ENCODE data around the gene CSH1. TPM values are rescaled to one million over a fixed set of nuclear protein-coding genes. Genes with fewer than 3 reads are reported as not detected.

CSH1 gene
- polyA plus RNA-seq, 1 of the 3 experiments (the other 2 are of a cell fraction) = not detected

DNA sequence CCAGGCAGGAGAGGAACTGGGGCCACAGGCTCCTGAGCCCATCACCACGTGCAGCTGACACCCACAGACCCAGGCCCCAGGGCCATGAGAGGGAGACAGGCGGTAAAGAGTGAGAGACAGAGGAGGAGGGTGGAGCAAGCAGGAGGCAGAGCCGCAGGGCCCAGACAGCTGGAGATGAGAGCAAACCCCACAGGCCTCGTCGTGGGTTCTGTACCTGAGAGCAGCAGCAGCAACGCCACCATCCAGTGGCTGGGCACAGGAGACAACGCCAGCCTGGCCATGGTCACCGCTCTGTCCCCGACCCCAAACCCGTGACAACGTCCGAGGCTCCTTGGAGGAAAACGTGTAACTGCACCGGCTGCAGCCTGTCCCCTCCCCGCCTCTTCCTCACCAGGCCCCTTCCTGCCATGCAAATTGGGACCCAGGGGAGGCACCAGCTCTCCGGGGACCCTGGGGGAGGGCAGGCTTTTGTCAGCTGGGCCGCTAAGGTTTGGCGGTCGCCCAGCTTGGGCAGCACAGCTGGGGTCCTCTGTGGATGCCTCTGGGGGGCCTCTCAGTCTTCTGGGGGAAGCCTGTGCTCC is 35.7 kb upstream of the CSH1 start, which contains the start of gene CD79B:
CD79B (minus strand) TSS at position 351 of the 581 bp plus-strand sequence; CDS start at position 281, 70 bp downstream.
- H3K4me3 ChIP-seq (ENCODE audit: low read depth in 2 of 2, low read length in 1 of 2) = no peak within 1 kb of the TSS
- H3K9me3 ChIP-seq = no peaks in the 10 kb centered on the region
- POLR2A ChIA-PET = no interaction called here
- no peaks in the 10 kb centered on the region for H3K79me2 ChIP-seq (ENCODE audit: insufficient read depth)
- H3F3A ChIP-seq (replicated peaks; ENCODE audit: insufficient read depth) = no peaks in the 10 kb centered on the region
- H3K27ac ChIP-seq (ENCODE audit: low read depth in 2 of 2, low read length in 1 of 2) = no peak within 1 kb of the TSS
- H3K9ac ChIP-seq = no peak within 1 kb of the TSS
- no peak within 1 kb of the TSS for H2AFZ ChIP-seq (ENCODE audit: low read depth)
- H3K36me3 ChIP-seq (replicated peaks in 1 of 2; ENCODE audit: control insufficient read depth in 1 of 2, insufficient read depth in 2 of 2, low read length in 1 of 2) = no peaks in the 10 kb centered on the region
- H4K20me1 ChIP-seq (ENCODE audit: insufficient read depth) = no peaks in the 10 kb centered on the region
- CTCF ChIA-PET = interaction anchor here (0.9 to 8.8 kb wide), 8 partner anchors 9 to 350 kb away, joined by 3 to 90 read pairs (median 6); partner anchors contain the start of genes CSHL1 and GH1
- DNase-seq = peak; percentile 28
- 83% methylated on average over 19 of the region's 19 CpGs for WGBS (ENCODE audit: low lambda C conversion rate)
- H3K27me3 ChIP-seq (ENCODE audit: insufficient read depth) = peaks cover 13% of the 10 kb centered on the region; the same call in 1 of the 2 replicates
- no peaks in the 10 kb centered on the region for H3K4me1 ChIP-seq (ENCODE audit: control insufficient read depth in 1 of 2, insufficient read depth in 2 of 2, low read depth in 1 of 2, low read length in 1 of 2)
- no peaks in the 10 kb centered on the region for H3K9me2 ChIP-seq
- H3K4me2 ChIP-seq = no peak within 1 kb of the TSS
- TF ChIP-seq RXRA (IDR thresholded peaks at IDR 0.05; ENCODE audit: borderline replicate concordance, low read depth) (no peak), JUND (IDR thresholded peaks at IDR 0.05) (no peak), RAD21 (IDR thresholded peaks at IDR 0.05; ENCODE audit: low read length) (no peak), MXI1 (IDR thresholded peaks at IDR 0.05; ENCODE audit: low read depth, low read length) (no peak), GABPA (IDR thresholded peaks at IDR 0.05; ENCODE audit: low read depth) (no peak), FOSL2 (IDR thresholded peaks at IDR 0.05; ENCODE audit: borderline replicate concordance, low read depth) (no peak), MEF2A (IDR thresholded peaks at IDR 0.05; ENCODE audit: borderline replicate concordance, low read depth) (no peak), EP300 (IDR thresholded peaks at IDR 0.05; ENCODE audit: borderline replicate concordance in 1 of 2, low read depth in 1 of 2, low read length in 1 of 2) (no peak), POLR2AphosphoS5 (IDR thresholded peaks at IDR 0.05; ENCODE audit: low read depth, low read length) (no peak), TAF1 (IDR thresholded peaks at IDR 0.05; ENCODE audit: borderline replicate concordance, low read depth, low read length) (no peak), ELF1 (IDR thresholded peaks at IDR 0.05) (no peak), NRF1 (IDR thresholded peaks at IDR 0.05; ENCODE audit: low read depth, low read length) (no peak), GATA2 (CRISPR knock-in tag; IDR thresholded peaks at IDR 0.05) (no peak), RCOR1 (IDR thresholded peaks at IDR 0.05; ENCODE audit: low read length) (no peak)
- TF ChIP-seq, protein P1, sequence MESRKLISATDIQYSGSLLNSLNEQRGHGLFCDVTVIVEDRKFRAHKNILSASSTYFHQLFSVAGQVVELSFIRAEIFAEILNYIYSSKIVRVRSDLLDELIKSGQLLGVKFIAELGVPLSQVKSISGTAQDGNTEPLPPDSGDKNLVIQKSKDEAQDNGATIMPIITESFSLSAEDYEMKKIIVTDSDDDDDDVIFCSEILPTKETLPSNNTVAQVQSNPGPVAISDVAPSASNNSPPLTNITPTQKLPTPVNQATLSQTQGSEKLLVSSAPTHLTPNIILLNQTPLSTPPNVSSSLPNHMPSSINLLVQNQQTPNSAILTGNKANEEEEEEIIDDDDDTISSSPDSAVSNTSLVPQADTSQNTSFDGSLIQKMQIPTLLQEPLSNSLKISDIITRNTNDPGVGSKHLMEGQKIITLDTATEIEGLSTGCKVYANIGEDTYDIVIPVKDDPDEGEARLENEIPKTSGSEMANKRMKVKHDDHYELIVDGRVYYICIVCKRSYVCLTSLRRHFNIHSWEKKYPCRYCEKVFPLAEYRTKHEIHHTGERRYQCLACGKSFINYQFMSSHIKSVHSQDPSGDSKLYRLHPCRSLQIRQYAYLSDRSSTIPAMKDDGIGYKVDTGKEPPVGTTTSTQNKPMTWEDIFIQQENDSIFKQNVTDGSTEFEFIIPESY (IDR thresholded peaks at IDR 0.05; ENCODE audit: borderline replicate concordance, low read depth) = no peak
- TF ChIP-seq, protein P2, sequence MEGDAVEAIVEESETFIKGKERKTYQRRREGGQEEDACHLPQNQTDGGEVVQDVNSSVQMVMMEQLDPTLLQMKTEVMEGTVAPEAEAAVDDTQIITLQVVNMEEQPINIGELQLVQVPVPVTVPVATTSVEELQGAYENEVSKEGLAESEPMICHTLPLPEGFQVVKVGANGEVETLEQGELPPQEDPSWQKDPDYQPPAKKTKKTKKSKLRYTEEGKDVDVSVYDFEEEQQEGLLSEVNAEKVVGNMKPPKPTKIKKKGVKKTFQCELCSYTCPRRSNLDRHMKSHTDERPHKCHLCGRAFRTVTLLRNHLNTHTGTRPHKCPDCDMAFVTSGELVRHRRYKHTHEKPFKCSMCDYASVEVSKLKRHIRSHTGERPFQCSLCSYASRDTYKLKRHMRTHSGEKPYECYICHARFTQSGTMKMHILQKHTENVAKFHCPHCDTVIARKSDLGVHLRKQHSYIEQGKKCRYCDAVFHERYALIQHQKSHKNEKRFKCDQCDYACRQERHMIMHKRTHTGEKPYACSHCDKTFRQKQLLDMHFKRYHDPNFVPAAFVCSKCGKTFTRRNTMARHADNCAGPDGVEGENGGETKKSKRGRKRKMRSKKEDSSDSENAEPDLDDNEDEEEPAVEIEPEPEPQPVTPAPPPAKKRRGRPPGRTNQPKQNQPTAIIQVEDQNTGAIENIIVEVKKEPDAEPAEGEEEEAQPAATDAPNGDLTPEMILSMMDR (IDR thresholded peaks at IDR 0.05) = no peak
- TF ChIP-seq, protein P3, sequence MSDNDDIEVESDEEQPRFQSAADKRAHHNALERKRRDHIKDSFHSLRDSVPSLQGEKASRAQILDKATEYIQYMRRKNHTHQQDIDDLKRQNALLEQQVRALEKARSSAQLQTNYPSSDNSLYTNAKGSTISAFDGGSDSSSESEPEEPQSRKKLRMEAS (IDR thresholded peaks at IDR 0.05; ENCODE audit: low read depth) = no peak
- TF ChIP-seq, protein P4, sequence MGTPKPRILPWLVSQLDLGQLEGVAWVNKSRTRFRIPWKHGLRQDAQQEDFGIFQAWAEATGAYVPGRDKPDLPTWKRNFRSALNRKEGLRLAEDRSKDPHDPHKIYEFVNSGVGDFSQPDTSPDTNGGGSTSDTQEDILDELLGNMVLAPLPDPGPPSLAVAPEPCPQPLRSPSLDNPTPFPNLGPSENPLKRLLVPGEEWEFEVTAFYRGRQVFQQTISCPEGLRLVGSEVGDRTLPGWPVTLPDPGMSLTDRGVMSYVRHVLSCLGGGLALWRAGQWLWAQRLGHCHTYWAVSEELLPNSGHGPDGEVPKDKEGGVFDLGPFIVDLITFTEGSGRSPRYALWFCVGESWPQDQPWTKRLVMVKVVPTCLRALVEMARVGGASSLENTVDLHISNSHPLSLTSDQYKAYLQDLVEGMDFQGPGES (IDR thresholded peaks at IDR 0.05; ENCODE audit: low read depth, low read length) = no peak
